ENCODE measurements around the gene GNA15. TPM values are rescaled to one million over a fixed set of nuclear protein-coding genes. Genes with fewer than 3 reads are reported as not detected.
"Not testable (repeated sequence)": the region's sequence is repeated elsewhere in the genome, so short reads cannot be mapped to it uniquely, and the experiment has no call there.

GNA15 gene
- total and polyA plus RNA-seq, 2 experiments from 2014 or later: 0.29 to 1.5 TPM

DNA sequence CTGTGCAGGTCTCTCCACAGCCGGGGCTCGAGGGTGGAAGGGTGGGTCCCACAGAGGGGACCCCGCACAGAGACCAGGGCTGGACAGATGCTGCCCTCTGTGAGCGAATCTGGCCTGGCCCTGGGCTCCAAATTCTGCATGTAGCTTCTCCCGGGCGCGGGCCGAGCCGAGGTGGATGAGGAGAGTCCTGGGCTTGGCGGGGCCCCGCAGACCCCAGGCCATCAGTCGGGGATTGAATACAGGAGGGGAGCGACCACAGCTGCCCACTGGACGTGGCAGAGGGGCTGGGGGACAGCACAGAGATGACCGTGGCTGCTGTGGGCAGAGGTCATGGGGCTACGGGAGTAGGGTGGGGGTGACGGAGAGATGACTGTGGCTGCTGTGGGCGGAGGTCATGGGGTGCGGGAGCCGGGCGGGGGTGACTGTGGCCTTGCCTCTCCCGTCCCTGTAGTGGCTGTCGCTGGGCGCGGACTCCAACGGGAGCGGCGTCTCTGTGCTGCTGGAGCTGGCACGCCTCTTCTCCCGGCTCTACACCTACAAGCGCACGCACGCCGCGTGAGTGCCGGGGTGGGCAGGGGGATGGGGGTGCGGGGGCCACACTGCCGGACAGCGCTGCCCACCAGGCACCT, 65.4 kb downstream of the GNA15 start:
- 97% methylated on average over 25 of the region's 39 CpGs for WGBS (ENCODE audit: low lambda C conversion rate, missing lambda C conversion rate)
- TF ChIP-seq EZH2 (IDR thresholded peaks at IDR 0.05; ENCODE audit: borderline replicate concordance): no peak
- Histone ChIP-seq H2AFZ (no peak overlapping the region), H3K36me3 (replicated peaks; ENCODE audit: insufficient read depth, low read depth) (no peaks in the 10 kb centered on the region), H3K27ac (no peak overlapping the region), H3K4me2 (no peak overlapping the region), H3K27me3 (no peaks in the 10 kb centered on the region), H3K9me2 (replicated peaks; ENCODE audit: insufficient read depth) (no peaks in the 10 kb centered on the region), H3K4me1 (ENCODE audit: insufficient read depth) (no peaks in the 10 kb centered on the region), H3K79me2 (no peaks in the 10 kb centered on the region), H3K4me3 (no peak overlapping the region), H3K9me3 (ENCODE audit: low read depth) (no peaks in the 10 kb centered on the region), H4K20me1 (ENCODE audit: insufficient read depth, poor library complexity, severe bottlenecking) (no peaks in the 10 kb centered on the region)
- DNase-seq (ENCODE audit: low spot score): no peak

- H3K4me2 ChIP-seq: no peak overlapping the region
- no peaks in the 10 kb centered on the region for H3K9me2 ChIP-seq (replicated peaks; ENCODE audit: insufficient read depth)
- no peak for DNase-seq (ENCODE audit: low spot score)
- H2AFZ ChIP-seq: no peak overlapping the region
- H3K27me3 ChIP-seq: no peaks in the 10 kb centered on the region
- TF ChIP-seq CTCF (IDR thresholded peaks at IDR 0.05; ENCODE audit: poor library complexity): no peak
- TF ChIP-seq EZH2 (IDR thresholded peaks at IDR 0.05; ENCODE audit: borderline replicate concordance): no peak
- TF ChIP-seq EZH2phosphoT487 (IDR thresholded peaks at IDR 0.05; ENCODE audit: low read depth, severe bottlenecking, unreplicated experiment): no peak
- no peak overlapping the region for H3K4me3 ChIP-seq
- H3K79me2 ChIP-seq: no peaks in the 10 kb centered on the region
- no peaks in the 10 kb centered on the region for H3K36me3 ChIP-seq (replicated peaks; ENCODE audit: insufficient read depth, low read depth)
- H4K20me1 ChIP-seq (ENCODE audit: insufficient read depth, poor library complexity, severe bottlenecking): no peaks in the 10 kb centered on the region
- 94% methylated on average over 14 of the region's 14 CpGs for WGBS (ENCODE audit: low lambda C conversion rate, missing lambda C conversion rate)
- H3K4me1 ChIP-seq (ENCODE audit: insufficient read depth): no peaks in the 10 kb centered on the region
- no peaks in the 10 kb centered on the region for H3K9me3 ChIP-seq (ENCODE audit: low read depth)
- no peak overlapping the region for H3K27ac ChIP-seq
Measured at GRCh38 chr19:3201911-3202310, 66.1 kb downstream of the GNA15 start.

- H3K9me2 ChIP-seq (replicated peaks; ENCODE audit: insufficient read depth): no peaks in the 10 kb centered on the region
- no peaks in the 10 kb centered on the region for H4K20me1 ChIP-seq (ENCODE audit: insufficient read depth, poor library complexity, severe bottlenecking)
- H3K4me3 ChIP-seq: no peak overlapping the region
- no peaks in the 10 kb centered on the region for H3K36me3 ChIP-seq (replicated peaks; ENCODE audit: insufficient read depth, low read depth)
- no peaks in the 10 kb centered on the region for H3K9me3 ChIP-seq (ENCODE audit: low read depth)
- no peak for DNase-seq (ENCODE audit: low spot score)
- H3K27me3 ChIP-seq: no peaks in the 10 kb centered on the region
- no peaks in the 10 kb centered on the region for H3K79me2 ChIP-seq
- TF ChIP-seq EZH2phosphoT487 (IDR thresholded peaks at IDR 0.05; ENCODE audit: low read depth, severe bottlenecking, unreplicated experiment) (no peak), CTCF (IDR thresholded peaks at IDR 0.05; ENCODE audit: poor library complexity) (no peak), EZH2 (IDR thresholded peaks at IDR 0.05; ENCODE audit: borderline replicate concordance) (no peak)
- no peak overlapping the region for H3K4me2 ChIP-seq
- WGBS (ENCODE audit: low lambda C conversion rate, missing lambda C conversion rate): 96% methylated on average over 12 of the region's 12 CpGs
- no peaks in the 10 kb centered on the region for H3K4me1 ChIP-seq (ENCODE audit: insufficient read depth)
- H3K27ac ChIP-seq: no peak overlapping the region
- no peak overlapping the region for H2AFZ ChIP-seq
Measured at GRCh38 chr19:3202346-3202745, 66.5 kb downstream of the GNA15 start.

GRCh38 chr19:3202895-3203294, 67.1 kb downstream of the GNA15 start:
- not testable (repeated sequence) for H3K4me1 ChIP-seq (ENCODE audit: insufficient read depth); DNase-seq (ENCODE audit: low spot score); H2AFZ ChIP-seq; H3K27me3 ChIP-seq; H3K79me2 ChIP-seq; H3K9me3 ChIP-seq (ENCODE audit: low read depth); H4K20me1 ChIP-seq (ENCODE audit: insufficient read depth, poor library complexity, severe bottlenecking); H3K4me2 ChIP-seq; H3K9me2 ChIP-seq (replicated peaks; ENCODE audit: insufficient read depth); H3K36me3 ChIP-seq (replicated peaks; ENCODE audit: insufficient read depth, low read depth); H3K4me3 ChIP-seq; H3K27ac ChIP-seq
- 96% methylated on average over 7 of the region's 7 CpGs for WGBS (ENCODE audit: low lambda C conversion rate, missing lambda C conversion rate)
